Hepatocyte (in vitro differentiated cells): Measurements from ENCODE around the gene SLC16A9. TPM values are rescaled to one million over a fixed set of nuclear protein-coding genes. Genes with fewer than 3 reads are reported as not detected.

ENCODE experiments used
- DNase-seq: peaks from one replicate; pipeline ENCODE4 v3.0.0-alpha.2; 2016; ENCODE audit warnings: low spot score
- H2AFZ ChIP-seq: fragments of 200-600 bp; sonication (generic); 2 replicates; pipeline ENCODE4 v1.6.0; 2016; ENCODE audit warnings: antibody characterized with exemption, mild to moderate bottlenecking
- H3K27ac ChIP-seq: fragments of 200-600 bp; sonication (generic); 2 replicates; pipeline ENCODE4 v1.5.1; 2016; ENCODE audit warnings: mild to moderate bottlenecking
- H3K27me3 ChIP-seq: fragments of 200-600 bp; sonication (generic); 2 replicates; pipeline ENCODE4 v1.6.1; 2016
- H3K36me3 ChIP-seq: fragments of 200-600 bp; sonication (generic); replicated peaks from 2 replicates; pipeline ENCODE4 v1.5.1; 2016; ENCODE audit warnings: low read depth; ENCODE audit not compliant: insufficient read depth
- H3K4me1 ChIP-seq: fragments of 200-600 bp; sonication (generic); 2 replicates; pipeline ENCODE4 v1.5.1; 2016; ENCODE audit warnings: mild to moderate bottlenecking, moderate library complexity; ENCODE audit not compliant: insufficient read depth
- H3K4me2 ChIP-seq: fragments of 200-600 bp; sonication (generic); 2 replicates; pipeline ENCODE4 v1.6.0; 2016
- H3K4me3 ChIP-seq: fragments of 200-600 bp; sonication (generic); 2 replicates; pipeline ENCODE4 v1.5.1; 2016; ENCODE audit warnings: mild to moderate bottlenecking
- H3K79me2 ChIP-seq: fragments of 200-600 bp; sonication (generic); 2 replicates; pipeline ENCODE4 v1.6.0; 2017; ENCODE audit warnings: mild to moderate bottlenecking
- H3K9me2 ChIP-seq: fragments of 200-600 bp; sonication (generic); replicated peaks from 2 replicates; pipeline ENCODE4 v1.6.0; 2017; ENCODE audit warnings: mild to moderate bottlenecking; ENCODE audit not compliant: insufficient read depth
- H3K9me3 ChIP-seq: fragments of 200-600 bp; sonication (generic); 2 replicates; pipeline ENCODE4 v1.5.1; 2016; ENCODE audit warnings: low read depth, mild to moderate bottlenecking
- H4K20me1 ChIP-seq: fragments of 200-600 bp; sonication (generic); 2 replicates; pipeline ENCODE4 v1.6.0; 2016; ENCODE audit warnings: mild to moderate bottlenecking; ENCODE audit not compliant: insufficient read depth, poor library complexity, severe bottlenecking
- EZH2 ChIP-seq: fragments of 200-600 bp; sonication (generic); IDR thresholded peaks from 2 replicates; pipeline ENCODE4 v1.6.1; 2016; ENCODE audit warnings: antibody characterized with exemption, mild to moderate bottlenecking, borderline replicate concordance
- EZH2phosphoT487 ChIP-seq: fragments of 200-600 bp; sonication (generic); IDR thresholded peaks from one replicate; pipeline ENCODE4 v1.6.1; 2018; ENCODE audit warnings: antibody characterized with exemption, mild to moderate bottlenecking, low read depth, moderate library complexity; ENCODE audit not compliant: unreplicated experiment, severe bottlenecking
- WGBS: methylation state at CpG from one replicate; pipeline ENCODE4 v1.1.6; 2016; ENCODE audit warnings: low lambda C conversion rate; ENCODE audit errors: missing lambda C conversion rate; 5-methylcytosine and 5-hydroxymethylcytosine counted together
- polyA plus RNA-seq: library from polyadenylated mRNA; unstranded; fragments of >200 nt; fragmentation: Nextera tagmentation; extraction: Ambion mirVana; gene quantifications from 2 replicates; pipeline ENCODE4 v1.2.1, GENCODE V29; 2016
- total RNA-seq: library from RNA; depleted of rRNA; stranded (reverse); fragments of >200 nt; gene quantifications from 2 replicates; pipeline ENCODE4 v1.2.3, GENCODE V29; 2014
- TF ChIP-seq, protein P1 (sequence below): fragments of 200-600 bp; sonication (generic); IDR thresholded peaks from 2 replicates; pipeline ENCODE4 v1.5.1; 2016; ENCODE audit warnings: antibody characterized with exemption, mild to moderate bottlenecking; ENCODE audit not compliant: poor library complexity

SLC16A9 gene
- total and polyA plus RNA-seq, 2 experiments from 2014 or later, result 2.0 to 4.7 TPM

DNA sequence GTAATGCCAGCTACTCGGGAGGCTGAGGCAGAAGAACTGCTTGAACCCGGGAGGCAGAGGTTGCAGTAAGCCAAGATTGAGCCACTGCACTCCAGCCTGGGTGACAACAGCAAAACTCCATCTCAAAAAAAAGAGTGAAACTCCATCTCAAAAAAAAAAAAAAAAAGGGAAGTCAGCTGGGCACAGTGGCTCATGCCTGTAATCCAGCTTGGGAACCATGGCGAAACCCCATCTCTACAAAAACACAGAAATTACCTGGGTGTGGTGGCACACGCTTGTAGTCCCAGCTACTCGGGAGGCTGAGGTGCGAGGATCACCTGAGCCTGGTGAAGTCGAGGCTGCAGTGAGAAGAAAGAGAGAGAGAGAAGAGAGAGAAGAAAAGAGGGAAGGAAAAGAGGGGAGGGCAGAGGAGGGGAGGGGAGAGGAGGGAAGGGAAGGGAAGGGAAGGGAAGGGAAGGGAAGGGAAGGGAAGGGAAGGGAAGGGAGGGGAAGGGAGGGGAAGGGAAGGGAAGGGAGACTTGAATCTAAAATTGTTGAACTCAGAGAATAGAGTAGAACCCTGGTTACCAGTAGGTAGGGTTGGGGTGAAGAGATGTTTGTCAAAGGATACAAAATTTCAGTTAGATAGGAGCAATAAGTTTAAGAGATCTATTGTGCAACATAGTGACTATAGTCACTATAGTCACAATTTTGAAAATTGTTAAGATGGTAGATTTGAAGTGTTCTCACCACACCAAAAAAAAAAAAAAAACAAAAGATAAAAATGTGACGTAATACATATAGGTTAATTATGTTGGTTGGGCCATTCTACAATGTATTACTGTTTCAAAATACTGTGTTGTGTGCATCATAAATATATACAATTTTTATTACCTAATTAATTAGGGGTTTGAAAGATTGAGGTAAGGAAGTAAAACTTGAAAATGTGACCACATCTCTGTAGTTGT is 2.5 kb downstream of the SLC16A9 start:
- TF ChIP-seq, protein P1, sequence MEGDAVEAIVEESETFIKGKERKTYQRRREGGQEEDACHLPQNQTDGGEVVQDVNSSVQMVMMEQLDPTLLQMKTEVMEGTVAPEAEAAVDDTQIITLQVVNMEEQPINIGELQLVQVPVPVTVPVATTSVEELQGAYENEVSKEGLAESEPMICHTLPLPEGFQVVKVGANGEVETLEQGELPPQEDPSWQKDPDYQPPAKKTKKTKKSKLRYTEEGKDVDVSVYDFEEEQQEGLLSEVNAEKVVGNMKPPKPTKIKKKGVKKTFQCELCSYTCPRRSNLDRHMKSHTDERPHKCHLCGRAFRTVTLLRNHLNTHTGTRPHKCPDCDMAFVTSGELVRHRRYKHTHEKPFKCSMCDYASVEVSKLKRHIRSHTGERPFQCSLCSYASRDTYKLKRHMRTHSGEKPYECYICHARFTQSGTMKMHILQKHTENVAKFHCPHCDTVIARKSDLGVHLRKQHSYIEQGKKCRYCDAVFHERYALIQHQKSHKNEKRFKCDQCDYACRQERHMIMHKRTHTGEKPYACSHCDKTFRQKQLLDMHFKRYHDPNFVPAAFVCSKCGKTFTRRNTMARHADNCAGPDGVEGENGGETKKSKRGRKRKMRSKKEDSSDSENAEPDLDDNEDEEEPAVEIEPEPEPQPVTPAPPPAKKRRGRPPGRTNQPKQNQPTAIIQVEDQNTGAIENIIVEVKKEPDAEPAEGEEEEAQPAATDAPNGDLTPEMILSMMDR, result no peak
- no peak for TF ChIP-seq EZH2phosphoT487
- TF ChIP-seq EZH2, result no peak
- Histone ChIP-seq H2AFZ (no peak overlapping the region), H3K36me3 (no peaks in the 10 kb centered on the region), H4K20me1 (no peaks in the 10 kb centered on the region), H3K79me2 (no peaks in the 10 kb centered on the region), H3K9me3 (no peaks in the 10 kb centered on the region), H3K4me2 (no peak overlapping the region), H3K4me3 (no peak overlapping the region), H3K27ac (no peak overlapping the region), H3K27me3 (peaks cover 29% of the 10 kb centered on the region), H3K9me2 (no peaks in the 10 kb centered on the region), H3K4me1 (peaks cover 3% of the 10 kb centered on the region)
- 95% methylated on average over 8 of the region's 8 CpGs for WGBS
- DNase-seq, result no peak

DNA sequence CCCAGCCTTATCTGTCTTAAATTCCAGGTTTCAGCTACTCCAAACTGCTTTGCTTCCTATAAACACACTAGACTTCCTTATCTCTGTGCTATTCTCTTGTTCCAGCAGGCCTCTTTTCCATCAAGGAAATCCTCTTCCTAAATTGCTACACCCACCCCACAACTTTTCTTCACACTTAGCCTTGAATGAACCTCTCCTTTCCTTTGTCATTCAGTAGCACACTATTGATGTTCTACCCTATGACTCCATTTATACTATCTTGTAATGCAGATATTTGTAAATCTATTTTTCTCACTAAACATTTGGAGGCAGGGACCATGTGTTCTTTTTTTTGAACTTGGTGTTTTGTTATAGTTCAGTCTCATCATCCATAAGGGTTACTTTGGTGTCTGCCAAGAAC is 3.7 kb downstream of the SLC16A9 start:
- Histone ChIP-seq H2AFZ (no peak overlapping the region), H3K27ac (no peak overlapping the region), H4K20me1 (no peaks in the 10 kb centered on the region), H3K9me3 (no peaks in the 10 kb centered on the region), H3K4me3 (no peak overlapping the region), H3K4me1 (peaks cover 3% of the 10 kb centered on the region), H3K27me3 (peaks cover 27% of the 10 kb centered on the region), H3K36me3 (no peaks in the 10 kb centered on the region), H3K79me2 (no peaks in the 10 kb centered on the region), H3K4me2 (no peak overlapping the region), H3K9me2 (no peaks in the 10 kb centered on the region)
- DNase-seq, result no peak
- TF ChIP-seq, protein P1, result no peak
- TF ChIP-seq EZH2phosphoT487, result no peak
- no peak for TF ChIP-seq EZH2

DNA sequence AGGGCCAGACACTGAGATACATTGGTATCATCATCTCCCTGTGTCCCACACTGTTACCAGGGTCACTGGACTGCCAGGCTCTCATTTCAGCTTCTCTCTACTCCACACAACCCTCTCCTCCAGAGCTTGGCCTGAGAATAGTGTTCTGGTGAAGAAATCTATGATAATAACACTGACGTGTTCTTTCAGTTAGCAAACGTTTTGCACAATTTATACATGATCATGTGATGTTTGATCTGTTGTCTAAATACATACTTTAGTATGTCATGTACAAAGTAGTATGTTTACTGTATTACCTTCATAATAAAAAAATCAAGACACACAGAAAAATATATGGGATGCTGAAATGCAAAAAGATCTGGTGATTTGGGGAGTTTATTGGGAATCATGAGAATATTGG is 5.0 kb downstream of the SLC16A9 start:
- TF ChIP-seq EZH2 (no peak), EZH2phosphoT487 (no peak)
- TF ChIP-seq, protein P1, result no peak
- H3K79me2 ChIP-seq, result no peaks in the 10 kb centered on the region
- no peak overlapping the region for H3K4me3 ChIP-seq
- H3K27ac ChIP-seq, result no peak overlapping the region
- peaks cover 3% of the 10 kb centered on the region for H3K4me1 ChIP-seq
- 52% methylated on average over 2 of the region's 2 CpGs for WGBS
- no peak overlapping the region for H3K4me2 ChIP-seq
- H4K20me1 ChIP-seq, result no peaks in the 10 kb centered on the region
- no peak overlapping the region for H2AFZ ChIP-seq
- H3K27me3 ChIP-seq, result peaks cover 20% of the 10 kb centered on the region
- no peak for DNase-seq
- no peaks in the 10 kb centered on the region for H3K36me3 ChIP-seq
- no peaks in the 10 kb centered on the region for H3K9me2 ChIP-seq
- H3K9me3 ChIP-seq, result no peaks in the 10 kb centered on the region
